Brain pericyte (primary cell): Measurements from ENCODE around the gene KIF3C.
"Not testable (repeated sequence)": the region's sequence is repeated elsewhere in the genome, so short reads cannot be mapped to it uniquely, and the experiment has no call there.

Experiments
- DNase-seq: peaks from one replicate; pipeline ENCODE4 v3.0.0-alpha.2; 2012; ENCODE audit warnings: low read depth, low spot score

The KIF3C gene

GRCh38 chr2:25999406-25999805 is 17.1 kb upstream of the KIF3C start:
- DNase-seq, result not testable (repeated sequence)

DNA sequence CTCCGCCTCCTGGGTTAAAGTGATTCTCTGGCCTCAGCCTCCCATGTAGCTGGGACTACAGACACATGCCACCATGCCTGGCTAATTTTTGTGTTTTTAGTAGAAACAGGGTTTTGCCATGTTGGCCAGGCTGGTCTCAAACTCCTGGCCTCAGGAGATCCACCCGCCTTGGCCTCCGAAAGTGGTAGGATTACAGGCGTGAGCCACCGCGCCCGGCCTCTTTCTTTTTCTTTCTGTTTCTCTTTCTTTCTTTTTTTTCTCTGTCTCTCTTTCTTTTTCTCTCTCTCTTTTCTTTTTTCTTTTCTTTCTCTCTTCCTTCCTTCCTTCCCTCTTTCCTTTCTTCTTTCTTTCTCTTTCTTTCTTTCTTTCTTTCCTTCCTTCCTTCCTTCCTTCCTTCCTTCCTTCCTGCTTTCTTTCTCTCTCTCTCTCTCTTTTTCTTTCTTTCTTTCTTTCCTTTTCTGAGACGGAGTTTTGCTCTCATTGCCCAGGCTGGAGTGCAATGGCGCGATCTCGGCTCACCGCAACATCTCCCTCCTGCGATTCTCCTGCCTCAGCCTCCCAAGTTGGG is 16.6 kb upstream of the KIF3C start:
- DNase-seq, result not testable (repeated sequence)

GRCh38 chr2:25996844-25997243 is 14.5 kb upstream of the KIF3C start:
- no peak for DNase-seq

GRCh38 chr2:25994509-25994908 is 12.2 kb upstream of the KIF3C start:
- no peak for DNase-seq

DNA sequence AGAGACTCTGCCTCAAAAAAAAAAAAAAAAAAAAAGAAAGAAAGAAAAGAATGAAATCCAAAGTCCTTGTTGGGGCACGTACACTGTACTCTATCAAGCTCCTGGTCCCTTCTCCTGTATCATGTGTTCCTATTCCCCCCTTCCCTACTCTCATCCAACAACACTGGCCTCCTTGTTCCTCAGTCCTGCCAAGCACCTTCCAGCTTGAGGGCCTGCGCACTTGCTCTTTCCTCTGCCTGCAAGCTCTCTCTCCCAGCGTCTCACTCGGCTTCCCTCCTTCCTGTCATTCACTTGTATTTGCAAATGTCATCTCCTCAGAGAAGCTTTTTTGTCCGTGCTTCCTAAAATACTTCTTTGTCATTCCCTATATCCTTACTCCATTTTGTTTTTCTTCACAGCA is 10.8 kb upstream of the KIF3C start:
- no peak for DNase-seq

DNA sequence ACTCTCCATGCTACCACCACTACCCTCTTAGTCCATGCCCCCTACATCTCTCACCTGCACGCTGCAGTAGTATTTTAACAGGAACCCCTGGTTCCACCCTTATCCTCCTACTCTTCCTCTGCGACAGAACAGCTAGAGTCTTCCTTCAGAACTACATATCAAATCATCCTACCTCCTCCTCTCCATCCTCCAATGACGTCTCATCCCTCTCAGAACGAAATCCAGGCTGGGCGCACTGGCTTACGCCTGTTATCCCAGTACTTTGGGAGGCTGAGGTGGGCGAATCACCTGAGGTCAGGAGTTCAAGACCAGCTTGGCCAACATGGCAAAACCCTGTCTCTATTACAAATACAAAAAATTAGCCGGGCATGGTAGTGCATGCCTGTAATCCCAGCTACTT is 10.3 kb upstream of the KIF3C start:
- no peak for DNase-seq

GRCh38 chr2:25991965-25992364 is 9.7 kb upstream of the KIF3C start:
- no peak for DNase-seq

DNA sequence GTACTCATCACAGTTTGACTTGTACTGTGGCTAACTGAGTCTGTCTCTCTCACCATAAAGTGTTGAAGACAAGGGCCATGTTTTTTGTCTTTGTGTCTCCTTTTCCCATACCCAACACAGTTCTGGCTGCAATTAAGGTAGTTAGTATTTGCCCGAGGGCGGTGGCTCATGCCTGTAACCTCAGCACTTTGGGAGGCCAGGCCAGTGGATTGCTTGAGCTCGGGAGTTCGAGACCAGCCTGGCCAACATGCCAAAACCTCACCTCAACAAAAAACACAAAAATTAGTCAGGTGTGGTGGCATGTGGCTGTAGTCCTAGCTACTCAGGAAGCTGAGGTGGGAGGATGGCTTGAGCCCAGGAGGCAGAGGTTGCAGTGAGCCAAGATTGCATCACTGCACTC is 6.9 kb upstream of the KIF3C start:
- no peak for DNase-seq

GRCh38 chr2:25988134-25988533 is 5.8 kb upstream of the KIF3C start:
- DNase-seq, result no peak

DNA sequence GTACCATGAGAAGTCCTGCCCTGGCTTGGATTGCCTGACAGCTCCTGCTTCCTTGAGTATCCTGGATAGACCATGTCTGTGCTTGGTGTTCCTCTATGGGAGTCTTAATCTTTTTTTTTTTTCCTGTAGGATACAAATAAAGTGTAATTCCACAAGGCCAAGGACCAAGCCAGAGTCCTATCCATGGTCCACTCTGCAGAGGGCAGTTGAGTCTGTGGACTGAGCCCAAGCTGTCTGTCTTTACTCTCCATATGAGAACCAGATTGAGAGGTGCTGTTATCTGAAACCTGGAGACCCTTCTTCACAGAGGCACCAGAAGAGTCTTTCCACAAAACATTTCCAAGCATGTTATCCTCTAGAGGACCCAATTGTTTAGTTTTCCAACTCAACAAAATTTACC is 1.4 kb upstream of the KIF3C start:
- no peak for DNase-seq

- DNase-seq, result no peak
Measured at GRCh38 chr2:25982968-25983280, 627 bp upstream of the KIF3C start.

DNA sequence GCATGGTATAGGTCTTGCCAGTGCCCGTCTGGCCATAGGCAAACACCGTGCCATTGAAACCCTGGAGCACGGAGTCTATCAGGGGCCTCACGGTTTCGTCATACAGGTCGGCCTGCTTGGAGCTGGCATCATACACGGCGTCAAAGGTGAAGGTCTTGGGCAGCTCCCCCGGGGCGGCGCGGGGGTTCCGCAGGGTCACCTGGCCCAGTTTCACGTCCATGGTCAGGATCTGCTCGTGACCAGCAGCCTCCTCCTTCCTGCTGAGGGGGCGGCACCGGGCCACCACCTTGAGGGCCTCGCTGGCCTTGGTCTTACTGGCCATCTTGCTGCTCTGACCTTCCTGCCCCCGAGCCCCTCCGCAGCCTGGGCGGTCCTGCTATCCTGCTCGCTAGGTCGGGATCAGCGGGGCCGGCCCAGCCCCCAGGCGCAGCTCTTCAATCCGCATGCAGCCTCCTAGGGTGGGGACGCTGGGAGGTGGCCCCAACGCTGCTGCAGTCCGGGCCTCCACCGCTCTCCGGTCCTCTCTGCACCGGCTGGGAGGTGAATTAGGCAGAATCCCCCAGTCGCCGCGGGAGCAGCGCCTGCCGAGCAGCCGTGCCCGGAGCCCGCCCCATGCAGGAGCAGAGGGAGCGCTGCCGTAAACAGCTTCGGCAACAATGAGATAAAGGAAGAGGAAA is 563 bp downstream of the KIF3C start:
- no peak for DNase-seq

DNA sequence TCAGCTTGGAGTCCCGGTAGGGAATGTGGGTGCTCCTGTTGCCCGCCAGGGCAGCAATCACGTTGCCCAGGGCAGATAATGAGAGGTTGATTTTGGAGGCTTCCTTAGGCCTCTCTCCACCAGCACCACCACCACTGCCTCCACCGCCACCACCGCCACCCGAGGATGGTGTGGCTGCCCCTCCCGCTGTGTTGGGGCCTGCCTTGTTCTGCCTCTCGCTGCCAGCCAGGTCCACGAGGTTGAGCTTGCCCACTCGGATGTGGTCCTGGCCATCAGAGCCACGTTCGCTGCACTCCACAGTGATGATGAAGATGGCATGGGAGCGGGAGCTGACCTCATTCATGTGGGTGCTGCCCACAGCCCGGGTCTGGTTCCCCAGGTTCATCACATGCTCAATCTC is 1.3 kb downstream of the KIF3C start:
- no peak for DNase-seq

- DNase-seq, result no peak
Measured at GRCh38 chr2:25980076-25980887, 2.0 kb downstream of the KIF3C start.

GRCh38 chr2:25979001-25979400 is 3.3 kb downstream of the KIF3C start:
- no peak for DNase-seq

DNA sequence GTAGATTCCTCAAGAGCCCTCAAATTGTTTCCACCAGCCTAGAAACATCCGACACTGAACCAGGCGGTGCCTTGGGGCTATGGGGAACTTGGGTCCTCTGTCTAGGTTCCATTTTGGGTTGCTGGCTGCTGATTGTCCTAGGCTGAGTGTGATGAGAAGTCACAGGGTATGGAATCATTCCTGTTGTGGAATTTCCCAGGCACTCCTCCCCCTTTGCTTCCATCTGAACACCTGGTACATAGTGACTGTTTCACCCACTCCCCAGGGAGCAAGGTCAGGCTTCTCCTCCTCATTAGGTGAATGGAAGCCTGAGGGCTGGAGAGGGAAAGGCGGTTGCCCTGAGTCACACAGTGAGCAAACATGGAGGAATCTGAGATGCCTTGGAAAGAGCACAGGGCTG is 4.5 kb downstream of the KIF3C start:
- no peak for DNase-seq

- no peak for DNase-seq
Measured at GRCh38 chr2:25976983-25977741, 5.1 kb downstream of the KIF3C start.

DNA sequence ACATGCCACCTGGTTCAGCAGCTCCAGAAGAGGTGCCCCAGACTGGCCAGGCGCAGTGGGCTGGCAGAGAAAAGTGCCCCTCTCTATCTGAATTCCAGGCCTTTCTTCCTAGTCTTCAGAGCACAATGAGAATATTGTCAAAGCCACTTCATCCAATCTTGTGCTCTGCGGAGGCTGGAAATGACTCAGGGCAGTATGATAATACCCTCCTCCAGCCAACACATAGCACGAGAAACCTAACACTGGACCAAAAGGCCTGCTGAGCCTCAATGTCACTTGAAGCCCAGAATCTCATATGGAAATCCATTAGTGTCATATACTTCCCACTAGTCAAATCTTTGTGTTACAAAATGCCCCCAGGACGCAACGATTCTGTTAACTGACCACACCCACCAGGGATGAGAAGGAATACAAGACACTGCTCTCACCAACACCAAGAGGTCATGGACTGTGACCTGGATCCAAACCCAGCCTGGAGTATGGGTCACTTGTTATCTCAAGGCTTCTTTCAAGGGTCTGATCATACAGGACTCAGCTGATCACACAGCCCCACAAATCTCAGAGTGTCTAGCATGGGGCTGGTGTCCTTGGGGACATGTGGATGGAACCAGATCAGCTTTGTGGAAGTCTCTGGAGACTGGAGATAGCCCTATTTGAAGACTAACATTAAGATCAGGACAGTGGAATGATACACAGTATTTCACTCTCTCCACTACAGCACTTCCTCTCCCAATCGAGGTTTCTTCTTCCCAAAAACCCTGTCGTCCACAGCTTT is 10.1 kb downstream of the KIF3C start:
- no peak for DNase-seq

GRCh38 chr2:25971596-25971995 is 10.7 kb downstream of the KIF3C start:
- DNase-seq, result no peak

GRCh38 chr2:25966531-25967270 is 15.6 kb downstream of the KIF3C start:
- no peak for DNase-seq

GRCh38 chr2:25964891-25965290 is 17.4 kb downstream of the KIF3C start:
- no peak for DNase-seq
